HG03108 (cell line): ENCODE measurements around the gene CCDC174.
"Not testable (repeated sequence)": the region's sequence is repeated elsewhere in the genome, so short reads cannot be mapped to it uniquely, and the experiment has no call there.

Source experiments
- ATAC-seq: cut with Tn5 transposase; IDR thresholded peaks from one replicate; pipeline ENCODE4 v1.9.1; 2021; ENCODE audit warnings: moderate library complexity; ENCODE audit not compliant: unreplicated experiment

Gene CCDC174

GRCh38 chr3:14649466-14649865 is 2.1 kb upstream of the CCDC174 start:
- no peak for ATAC-seq

DNA sequence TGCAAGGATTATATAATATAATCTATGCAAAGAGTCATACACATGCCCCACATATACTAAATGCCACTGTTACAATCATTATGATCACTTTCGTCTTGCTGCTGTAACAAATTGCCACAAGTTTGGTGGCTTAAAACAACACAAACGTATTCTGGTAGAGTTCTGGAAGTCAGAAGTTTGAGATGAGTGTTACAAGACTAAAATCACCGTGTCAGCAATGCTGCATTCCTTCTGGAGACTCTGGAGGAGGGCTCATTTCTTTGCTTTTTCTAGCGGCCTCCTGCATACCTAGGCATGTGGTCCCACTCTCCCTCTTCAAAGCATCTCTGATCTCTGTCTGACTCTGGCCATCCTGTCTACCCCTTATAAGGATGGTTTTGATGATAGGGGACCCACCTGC is 1.4 kb upstream of the CCDC174 start:
- ATAC-seq = no peak

DNA sequence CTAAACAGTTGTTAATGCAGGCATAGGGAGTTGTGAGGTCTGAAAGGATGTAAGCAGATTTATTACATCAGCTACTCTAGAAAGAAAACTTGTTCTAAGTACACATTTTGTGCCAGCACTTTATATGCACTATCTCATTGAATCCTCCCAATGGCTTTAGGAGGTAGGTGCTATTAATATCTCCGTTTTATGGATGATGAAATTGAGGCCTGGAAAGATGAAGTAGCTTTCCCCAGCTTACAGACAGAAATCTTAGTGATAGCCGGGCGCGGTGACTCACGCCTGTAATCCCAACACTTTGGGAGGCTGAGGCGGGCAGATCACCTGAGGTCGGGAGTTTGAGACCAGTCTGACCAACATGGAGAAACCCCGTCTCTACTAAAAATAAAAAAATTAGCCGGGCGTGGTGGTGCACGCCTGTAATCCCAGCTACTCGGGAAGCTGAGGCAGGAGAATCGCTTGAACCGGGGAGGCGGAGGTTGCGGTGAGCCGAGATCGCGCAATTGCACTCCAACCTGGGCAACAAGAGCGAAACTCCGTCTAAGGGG is 872 bp downstream of the CCDC174 start:
- not testable (repeated sequence) for ATAC-seq

- no peak for ATAC-seq
These were observed 6.0 kb downstream of the CCDC174 start for GRCh38 chr3:14657579-14657978.

DNA sequence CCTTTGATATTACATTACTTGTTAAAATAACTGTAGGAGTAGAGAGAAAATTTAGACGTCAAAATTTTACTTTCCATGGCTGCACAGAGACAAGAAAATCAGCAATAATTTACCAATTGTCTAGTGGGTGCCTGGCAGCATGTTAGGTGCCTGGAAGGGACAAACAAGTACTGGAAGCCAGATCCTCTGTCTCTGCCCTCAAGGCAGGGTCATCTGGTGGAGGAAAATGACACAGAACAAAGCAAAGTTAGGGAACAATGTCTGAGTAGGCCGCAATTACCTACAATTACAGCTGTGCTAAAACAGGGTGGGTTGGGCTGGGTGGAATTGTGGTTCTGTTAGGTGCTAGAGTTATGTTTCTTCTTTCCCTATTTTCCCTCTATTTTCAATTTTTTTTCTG is 7.4 kb downstream of the CCDC174 start:
- no peak for ATAC-seq

DNA sequence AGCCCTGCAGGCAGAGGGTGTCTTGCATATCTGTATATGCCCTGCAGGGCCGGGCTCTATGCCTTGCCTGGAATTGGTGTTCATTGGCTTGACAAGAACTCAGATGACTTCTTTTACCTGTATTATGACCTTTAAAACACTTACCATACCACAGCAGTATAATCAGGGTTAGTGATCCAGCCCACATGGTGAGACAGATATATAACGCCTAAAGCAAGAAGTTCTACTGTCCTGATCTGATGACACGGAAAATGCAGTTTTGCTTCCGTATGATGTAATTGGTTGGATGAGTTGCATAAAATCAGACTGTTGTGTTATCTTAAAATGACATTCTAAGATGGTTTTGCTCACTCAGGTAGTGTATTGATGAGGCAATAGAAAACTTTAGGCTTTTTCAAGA is 9.4 kb downstream of the CCDC174 start:
- no peak for ATAC-seq

- no peak for ATAC-seq
These were observed 12.0 kb downstream of the CCDC174 start for GRCh38 chr3:14663396-14664135.

- no peak for ATAC-seq
These were observed 12.6 kb downstream of the CCDC174 start for GRCh38 chr3:14664170-14664569.

GRCh38 chr3:14672588-14672987 is 21.0 kb downstream of the CCDC174 start:
- ATAC-seq = no peak

DNA sequence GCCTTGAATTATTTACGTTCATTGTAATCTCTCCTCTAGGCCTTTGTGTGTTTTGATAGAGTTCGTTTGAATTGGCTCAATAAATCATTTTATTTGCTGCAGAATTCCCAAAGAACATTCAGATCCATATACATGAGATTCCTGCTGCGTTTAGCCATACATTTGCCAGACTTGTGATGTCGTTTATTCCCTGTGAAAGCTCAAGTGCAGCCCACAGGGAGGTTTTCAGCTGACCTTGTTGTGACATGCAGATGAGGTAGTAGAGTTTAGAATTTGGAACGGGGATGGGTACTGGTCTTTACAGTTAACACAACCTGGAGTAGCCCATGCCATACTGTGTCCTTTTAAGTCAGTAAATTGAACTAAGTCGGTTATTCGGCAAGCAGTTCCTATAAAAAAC is 23.3 kb downstream of the CCDC174 start, which contains the start of gene C3orf20:
TSS of gene C3orf20 (plus strand) at position 301 of the 400 bp plus-strand sequence. CDS start 7,573 bp downstream, outside the sequence.
- ATAC-seq = no peak

DNA sequence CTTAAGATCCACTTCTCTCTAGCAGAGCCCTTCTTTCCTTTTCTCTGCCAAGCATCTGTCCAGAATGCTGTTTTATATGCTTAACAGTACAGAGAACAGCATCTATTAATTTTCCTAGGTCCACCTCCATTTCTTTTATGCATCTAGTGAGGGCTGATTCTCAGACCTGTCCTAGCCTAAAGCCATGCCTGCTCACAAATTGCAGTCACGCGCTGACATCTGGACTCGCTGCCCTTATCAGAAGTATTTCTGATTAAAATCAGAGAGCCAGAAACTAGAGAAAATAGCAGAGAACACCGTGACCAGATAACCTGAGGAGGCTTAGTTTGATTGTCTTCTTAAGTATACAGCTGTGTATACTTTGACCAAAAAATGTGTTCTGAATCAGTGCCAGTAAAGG is 25.3 kb downstream of the CCDC174 start:
- ATAC-seq = no peak

GRCh38 chr3:14678015-14678503 is 26.5 kb downstream of the CCDC174 start:
- ATAC-seq = no peak

DNA sequence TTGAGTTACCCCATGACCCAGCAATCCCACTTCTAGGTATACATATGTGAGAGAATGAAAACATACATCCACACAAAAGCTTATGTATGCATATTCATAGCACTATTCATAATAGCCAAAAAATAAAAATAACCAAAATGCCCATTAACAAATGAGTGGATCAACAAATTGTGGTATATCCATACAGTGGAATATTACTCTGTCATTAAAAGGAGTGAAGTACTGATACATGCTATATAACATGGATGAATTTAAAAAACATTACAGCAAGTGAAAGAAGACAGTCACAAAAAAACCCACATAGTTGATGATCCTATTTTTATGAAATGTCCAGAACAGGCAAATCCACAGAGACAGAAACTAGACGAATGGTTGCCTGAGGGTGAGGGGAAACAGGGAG is 28.6 kb downstream of the CCDC174 start:
- ATAC-seq = no peak

GRCh38 chr3:14680716-14681115 is 29.2 kb downstream of the CCDC174 start:
- no peak for ATAC-seq

DNA sequence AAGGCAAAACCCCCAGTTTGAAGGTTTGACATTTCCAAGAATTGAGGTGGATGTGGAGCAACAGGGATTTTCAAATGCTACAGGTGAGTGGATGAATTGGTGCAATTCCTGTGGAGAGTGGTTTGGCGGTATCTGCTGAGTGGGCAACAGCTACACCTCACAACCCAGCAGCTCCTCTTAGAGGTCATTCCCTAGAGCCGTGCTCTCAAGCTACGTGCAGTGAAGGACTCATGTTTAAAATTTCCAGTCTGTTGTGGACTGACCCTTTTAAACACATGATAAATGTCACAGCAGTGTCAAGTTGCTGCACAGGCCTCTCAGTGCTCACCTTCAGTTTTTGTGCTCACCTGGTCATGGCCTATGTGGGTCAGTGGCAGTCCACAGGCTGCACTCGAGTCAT is 32.9 kb downstream of the CCDC174 start:
- ATAC-seq = no peak

GRCh38 chr3:14685179-14685578 is 33.6 kb downstream of the CCDC174 start:
- ATAC-seq = no peak

GRCh38 chr3:14687360-14687759 is 35.8 kb downstream of the CCDC174 start:
- ATAC-seq = no peak

GRCh38 chr3:14688525-14688924 is 37.0 kb downstream of the CCDC174 start:
- peak; percentile 49 for ATAC-seq

- no peak for ATAC-seq
These were observed 37.9 kb downstream of the CCDC174 start for GRCh38 chr3:14689247-14689980.

DNA sequence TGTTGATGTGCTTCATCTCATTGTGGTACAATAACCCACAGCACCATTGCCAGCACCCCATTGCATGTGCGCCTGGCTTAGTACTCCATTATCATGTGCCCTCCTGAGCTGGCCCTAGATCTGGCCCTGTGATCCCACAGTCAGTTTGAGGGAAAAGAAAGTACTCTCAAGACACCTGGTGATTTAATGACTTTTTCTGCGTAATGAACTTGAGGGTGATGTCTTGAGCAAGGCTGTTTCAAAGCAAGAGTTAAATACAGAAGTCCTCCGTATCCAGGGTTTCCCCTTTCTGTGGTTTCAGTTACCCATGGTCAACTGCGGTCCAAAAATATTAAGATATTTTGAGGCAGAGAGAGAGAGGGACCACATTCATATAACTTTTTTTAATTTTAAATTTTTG is 39.7 kb downstream of the CCDC174 start:
- ATAC-seq = peak; percentile 34

GRCh38 chr3:14691719-14692118 is 40.2 kb downstream of the CCDC174 start:
- ATAC-seq = no peak
